ENCODE measurements around the gene MTG2.

Gene MTG2

GRCh38 chr20:62212299-62212698, 29.5 kb downstream of the MTG2 start:
- Histone ChIP-seq H3K9ac (ENCODE audit: low read length) (no peak overlapping the region), H3K9me3 (ENCODE audit: control insufficient read depth, low read length) (no peaks in the 10 kb centered on the region), H3K27me3 (replicated peaks; ENCODE audit: control insufficient read depth, insufficient read depth, low read length) (peaks cover 71% of the 10 kb centered on the region), H3K4me3 (ENCODE audit: low read length) (no peak overlapping the region), H3K4me1 (ENCODE audit: control insufficient read depth, insufficient read depth, low read length) (peaks cover 8% of the 10 kb centered on the region), H3K36me3 (ENCODE audit: control insufficient read depth, insufficient read depth, low read length, severe bottlenecking) (no peaks in the 10 kb centered on the region)
- no peak for DNase-seq (ENCODE audit: low read depth)

- no peaks in the 10 kb centered on the region for H3K9me3 ChIP-seq (ENCODE audit: control insufficient read depth, low read length)
- H3K4me3 ChIP-seq (ENCODE audit: low read length), result no peak overlapping the region
- DNase-seq (ENCODE audit: low read depth), result no peak
- peaks cover 82% of the 10 kb centered on the region for H3K27me3 ChIP-seq (replicated peaks; ENCODE audit: control insufficient read depth, insufficient read depth, low read length)
- no peak overlapping the region for H3K9ac ChIP-seq (ENCODE audit: low read length)
- H3K36me3 ChIP-seq (ENCODE audit: control insufficient read depth, insufficient read depth, low read length, severe bottlenecking), result no peaks in the 10 kb centered on the region
- H3K4me1 ChIP-seq (ENCODE audit: control insufficient read depth, insufficient read depth, low read length), result no peaks in the 10 kb centered on the region
These were observed 31.2 kb downstream of the MTG2 start for GRCh38 chr20:62214067-62214466.

DNA sequence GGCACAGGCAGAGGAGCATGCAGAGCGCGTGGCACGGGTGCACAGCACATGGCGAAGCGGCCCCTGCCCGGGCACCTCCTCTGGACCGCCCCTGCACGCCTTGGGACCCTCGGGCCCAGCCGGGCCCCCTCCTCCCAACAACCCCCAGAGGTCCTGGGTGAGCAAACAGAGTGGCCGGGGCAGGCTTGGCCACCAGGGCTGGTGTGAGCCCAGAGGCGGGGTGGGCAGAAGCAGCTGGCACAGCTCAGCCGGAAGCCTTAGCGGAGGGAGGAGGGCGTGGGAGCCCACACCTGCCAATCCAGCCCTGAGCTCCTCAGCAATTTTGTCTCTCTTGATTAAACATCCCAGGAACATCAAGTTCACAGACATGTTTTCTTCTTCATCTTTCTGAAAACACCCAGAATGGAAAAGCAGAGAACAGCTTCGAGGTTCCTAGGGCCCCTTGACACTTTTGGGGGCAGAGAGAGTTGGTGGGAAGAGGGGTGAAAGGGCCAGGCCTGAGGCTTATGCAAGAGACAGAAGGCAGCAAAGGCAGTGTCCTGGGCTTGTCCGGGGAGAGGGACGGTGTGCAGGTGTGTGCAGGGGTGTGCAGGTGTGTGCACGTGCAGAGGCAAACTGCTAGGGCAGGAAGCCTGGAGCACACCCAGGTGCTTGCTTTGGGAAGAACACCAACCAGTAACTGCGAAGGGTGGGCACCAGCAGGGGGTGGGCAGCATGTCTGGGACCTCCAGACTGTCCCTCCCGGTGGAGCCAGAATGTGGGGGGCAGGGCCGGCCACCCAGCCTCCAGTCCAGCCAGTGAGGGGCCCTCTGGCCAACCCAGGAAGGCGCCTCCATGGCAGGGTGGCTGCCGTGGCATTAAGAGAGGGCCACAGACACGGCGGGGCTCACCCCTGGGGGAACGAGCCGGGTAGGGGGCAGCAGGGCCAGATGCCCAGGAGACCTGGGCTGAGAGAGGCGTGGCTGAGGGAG, 32.5 kb downstream of the MTG2 start:
- Histone ChIP-seq H3K9ac (ENCODE audit: low read length) (no peak overlapping the region), H3K4me1 (ENCODE audit: control insufficient read depth, insufficient read depth, low read length) (no peaks in the 10 kb centered on the region), H3K9me3 (ENCODE audit: control insufficient read depth, low read length) (no peaks in the 10 kb centered on the region), H3K27me3 (replicated peaks; ENCODE audit: control insufficient read depth, insufficient read depth, low read length) (peaks cover 70% of the 10 kb centered on the region), H3K36me3 (ENCODE audit: control insufficient read depth, insufficient read depth, low read length, severe bottlenecking) (no peaks in the 10 kb centered on the region), H3K4me3 (ENCODE audit: low read length) (no peak overlapping the region)
- no peak for DNase-seq (ENCODE audit: low read depth)

DNA sequence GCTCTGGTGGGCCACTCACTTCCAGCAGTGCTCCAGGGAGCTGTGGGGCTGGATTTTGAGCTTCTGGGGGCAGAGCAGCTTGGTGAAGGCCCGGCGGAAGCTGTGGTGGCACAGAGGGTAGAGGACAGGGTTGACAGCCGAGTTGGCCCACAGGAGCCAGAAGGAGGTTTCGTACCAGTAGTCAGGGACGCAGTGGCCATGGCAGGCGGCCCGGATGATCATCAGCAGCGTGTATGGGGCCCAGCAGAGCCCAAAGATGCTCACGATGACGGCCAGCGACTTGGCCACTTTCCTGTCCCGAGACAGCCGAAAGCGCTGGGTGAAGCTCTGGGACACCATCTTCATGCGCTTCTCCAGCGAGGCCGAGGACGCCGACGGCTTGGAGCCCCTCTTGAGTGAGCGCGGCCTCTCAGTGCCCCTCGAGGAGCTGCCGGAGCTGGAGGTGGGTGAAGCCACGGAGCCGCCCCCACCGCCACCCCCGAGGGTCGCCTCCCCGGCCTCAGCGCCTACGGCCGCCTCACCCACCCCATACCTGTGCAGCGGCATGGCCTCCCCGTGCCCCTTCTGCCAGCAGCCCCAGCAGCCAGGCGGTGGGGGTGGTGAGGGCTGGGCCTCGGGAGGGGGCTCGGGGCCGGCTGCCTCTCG, 33.3 kb downstream of the MTG2 start:
- no peak overlapping the region for H3K9ac ChIP-seq (ENCODE audit: low read length)
- DNase-seq (ENCODE audit: low read depth), result no peak
- no peaks in the 10 kb centered on the region for H3K9me3 ChIP-seq (ENCODE audit: control insufficient read depth, low read length)
- no peaks in the 10 kb centered on the region for H3K36me3 ChIP-seq (ENCODE audit: control insufficient read depth, insufficient read depth, low read length, severe bottlenecking)
- no peak overlapping the region for H3K4me3 ChIP-seq (ENCODE audit: low read length)
- no peaks in the 10 kb centered on the region for H3K4me1 ChIP-seq (ENCODE audit: control insufficient read depth, insufficient read depth, low read length)
- H3K27me3 ChIP-seq (replicated peaks; ENCODE audit: control insufficient read depth, insufficient read depth, low read length), result peaks cover 68% of the 10 kb centered on the region

DNA sequence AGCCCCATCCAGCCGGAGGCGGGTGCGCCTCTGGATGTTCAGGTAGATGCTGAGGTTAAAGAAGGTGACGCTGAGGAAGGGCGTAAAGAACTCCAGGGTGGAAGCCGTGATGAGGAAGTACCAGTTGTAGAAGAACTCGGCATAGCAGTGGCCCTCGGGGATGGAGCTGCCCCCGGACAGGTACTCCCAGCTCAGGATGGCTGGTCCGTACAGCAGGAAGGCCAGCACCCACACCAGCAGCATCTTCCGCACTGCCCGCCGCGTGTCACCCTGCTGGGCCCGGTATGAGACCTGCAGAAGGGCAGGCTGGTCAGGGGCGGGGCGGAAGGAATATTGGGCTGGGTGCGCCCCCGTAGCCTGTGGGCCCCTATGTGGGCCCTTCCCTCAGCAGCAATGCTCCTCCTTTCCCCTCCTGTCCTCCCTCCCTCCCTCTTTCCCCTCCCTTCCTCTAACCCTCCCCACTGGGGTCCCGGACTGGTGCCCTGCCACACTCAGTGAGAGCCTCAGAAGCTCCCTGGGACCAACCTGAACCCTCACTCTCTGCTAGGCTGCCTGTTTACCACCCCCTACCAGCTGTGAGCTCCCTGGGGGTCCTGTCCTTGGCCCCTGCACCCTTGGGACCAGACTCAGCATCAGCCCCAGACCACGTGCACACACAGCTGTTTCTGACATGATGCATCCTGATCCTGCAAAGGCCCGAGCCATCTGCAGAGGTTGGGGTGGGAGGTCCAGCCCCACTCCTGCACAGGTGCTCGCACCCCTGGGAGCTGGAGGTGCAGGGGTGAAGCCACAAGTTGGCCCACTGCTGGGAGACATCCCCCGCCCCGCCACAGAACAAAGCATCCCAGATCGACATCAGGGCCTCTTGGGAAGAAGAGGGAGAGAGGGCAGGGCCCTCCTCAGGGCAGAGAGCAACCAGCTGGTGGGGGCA, 34.1 kb downstream of the MTG2 start:
- no peaks in the 10 kb centered on the region for H3K4me1 ChIP-seq (ENCODE audit: control insufficient read depth, insufficient read depth, low read length)
- peaks cover 68% of the 10 kb centered on the region for H3K27me3 ChIP-seq (replicated peaks; ENCODE audit: control insufficient read depth, insufficient read depth, low read length)
- H3K9ac ChIP-seq (ENCODE audit: low read length), result no peak overlapping the region
- H3K4me3 ChIP-seq (ENCODE audit: low read length), result no peak overlapping the region
- no peaks in the 10 kb centered on the region for H3K36me3 ChIP-seq (ENCODE audit: control insufficient read depth, insufficient read depth, low read length, severe bottlenecking)
- DNase-seq (ENCODE audit: low read depth), result no peak
- no peaks in the 10 kb centered on the region for H3K9me3 ChIP-seq (ENCODE audit: control insufficient read depth, low read length)

GRCh38 chr20:62217913-62218773, 35.3 kb downstream of the MTG2 start:
- Histone ChIP-seq H3K4me3 (ENCODE audit: low read length) (no peak overlapping the region), H3K4me1 (ENCODE audit: control insufficient read depth, insufficient read depth, low read length) (no peaks in the 10 kb centered on the region), H3K36me3 (ENCODE audit: control insufficient read depth, insufficient read depth, low read length, severe bottlenecking) (no peaks in the 10 kb centered on the region), H3K27me3 (replicated peaks; ENCODE audit: control insufficient read depth, insufficient read depth, low read length) (peaks cover 72% of the 10 kb centered on the region), H3K9me3 (ENCODE audit: control insufficient read depth, low read length) (no peaks in the 10 kb centered on the region), H3K9ac (ENCODE audit: low read length) (no peak overlapping the region)
- DNase-seq (ENCODE audit: low read depth), result no peak

DNA sequence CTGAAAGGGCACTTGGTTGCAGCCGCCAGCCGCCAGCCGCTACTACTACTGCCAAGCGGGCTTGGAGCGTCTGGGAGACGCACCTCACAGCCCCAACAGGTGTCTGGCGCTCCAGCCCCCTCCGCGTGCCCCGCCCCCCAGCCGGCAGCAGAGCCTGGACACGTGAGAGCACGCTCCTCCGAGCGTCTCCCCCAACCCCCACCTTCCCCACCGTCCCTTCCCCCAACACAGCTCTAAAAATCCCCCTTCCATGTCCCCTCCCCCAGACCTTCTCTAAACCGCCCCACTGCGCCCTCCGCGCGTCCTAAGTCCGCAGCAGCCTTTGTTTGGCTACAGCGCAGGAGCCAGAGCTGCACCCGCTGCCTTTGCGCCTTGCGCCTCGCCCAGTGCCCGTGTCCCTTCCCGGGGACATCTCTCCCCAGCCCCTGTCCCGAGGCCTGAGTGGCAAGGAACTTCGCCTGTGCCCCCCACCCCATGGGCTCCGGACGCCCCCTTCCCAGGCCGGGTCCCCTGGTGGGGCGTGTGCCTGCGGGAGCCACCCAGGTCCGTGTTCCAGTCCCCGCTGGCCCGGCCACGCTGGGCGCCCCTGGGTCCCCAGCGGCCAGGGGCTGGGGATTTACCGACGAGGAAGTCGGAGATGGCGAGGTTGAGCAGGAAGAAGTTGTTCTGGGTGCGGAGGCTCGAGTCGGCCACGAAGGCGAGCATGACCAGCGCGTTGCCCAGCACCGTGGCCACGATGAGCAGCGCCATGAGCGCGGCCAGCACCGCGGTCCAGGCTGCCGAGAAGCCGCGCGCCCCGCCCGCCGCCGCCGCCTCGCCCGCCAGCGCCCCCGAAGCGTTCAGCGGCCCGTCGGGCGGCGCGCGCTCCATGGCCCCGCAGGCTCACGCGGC, 36.5 kb downstream of the MTG2 start:
- peak; percentile 19 for DNase-seq (ENCODE audit: low read depth)
- Histone ChIP-seq H3K27me3 (replicated peaks; ENCODE audit: control insufficient read depth, insufficient read depth, low read length) (peaks cover 77% of the 10 kb centered on the region), H3K4me3 (ENCODE audit: low read length) (no peak overlapping the region), H3K4me1 (ENCODE audit: control insufficient read depth, insufficient read depth, low read length) (no peaks in the 10 kb centered on the region), H3K36me3 (ENCODE audit: control insufficient read depth, insufficient read depth, low read length, severe bottlenecking) (no peaks in the 10 kb centered on the region), H3K9me3 (ENCODE audit: control insufficient read depth, low read length) (no peaks in the 10 kb centered on the region), H3K9ac (ENCODE audit: low read length) (no peak overlapping the region)

DNA sequence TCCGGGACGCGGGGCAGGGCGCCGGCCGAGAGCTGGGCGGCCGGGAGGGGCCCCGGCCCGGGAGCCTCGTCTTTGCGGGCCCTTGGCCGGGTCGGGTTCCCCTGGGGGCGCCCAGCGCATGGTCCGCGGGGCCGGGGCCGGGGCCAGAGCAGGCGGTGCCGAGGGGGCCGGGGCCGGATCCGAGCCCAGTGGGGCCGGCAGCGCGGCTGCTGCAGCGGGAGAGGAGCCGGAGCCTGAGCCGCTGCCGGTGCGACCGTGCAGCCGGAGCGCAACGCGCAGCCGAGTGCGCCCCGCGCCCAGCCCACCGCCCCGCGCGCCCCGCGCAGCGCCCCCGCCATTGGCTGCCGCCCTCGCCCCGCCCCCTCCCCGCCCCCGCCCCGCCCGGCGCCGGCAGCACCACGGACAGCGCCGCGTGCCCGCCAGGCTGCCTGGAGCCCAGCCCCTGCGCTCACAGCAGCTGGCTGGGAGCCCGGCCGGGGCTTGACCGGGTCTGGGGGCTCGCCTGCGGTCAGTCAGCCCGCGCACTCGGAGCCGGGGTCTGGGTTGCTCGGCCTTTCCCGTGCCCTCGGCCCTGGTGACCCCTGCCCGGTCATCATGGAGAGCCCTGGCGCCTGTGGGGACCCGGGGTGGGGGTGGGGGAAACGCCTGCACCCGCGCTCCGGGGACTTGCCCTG, 37.3 kb downstream of the MTG2 start, which contains the start of gene HRH3:
Gene HRH3 (minus strand): TSS at position 287 of the 674 bp plus-strand sequence. CDS start 308 bp downstream, outside the sequence.
- H3K4me1 ChIP-seq (ENCODE audit: control insufficient read depth, insufficient read depth, low read length), result no peaks in the 10 kb centered on the region
- H3K9me3 ChIP-seq (ENCODE audit: control insufficient read depth, low read length), result no peaks in the 10 kb centered on the region
- peak; percentile 76 for DNase-seq (ENCODE audit: low read depth)
- no peaks in the 10 kb centered on the region for H3K36me3 ChIP-seq (ENCODE audit: control insufficient read depth, insufficient read depth, low read length, severe bottlenecking)
- no peak within 1 kb of the TSS for H3K9ac ChIP-seq (ENCODE audit: low read length)
- H3K4me3 ChIP-seq (ENCODE audit: low read length), result no peak within 1 kb of the TSS
- H3K27me3 ChIP-seq (replicated peaks; ENCODE audit: control insufficient read depth, insufficient read depth, low read length), result peaks cover 76% of the 10 kb centered on the region

GRCh38 chr20:62220666-62221568, 38.1 kb downstream of the MTG2 start:
- Histone ChIP-seq H3K27me3 (replicated peaks; ENCODE audit: control insufficient read depth, insufficient read depth, low read length) (peaks cover 76% of the 10 kb centered on the region), H3K4me3 (ENCODE audit: low read length) (no peak overlapping the region), H3K9me3 (ENCODE audit: control insufficient read depth, low read length) (no peaks in the 10 kb centered on the region), H3K4me1 (ENCODE audit: control insufficient read depth, insufficient read depth, low read length) (no peaks in the 10 kb centered on the region), H3K9ac (ENCODE audit: low read length) (no peak overlapping the region), H3K36me3 (ENCODE audit: control insufficient read depth, insufficient read depth, low read length, severe bottlenecking) (no peaks in the 10 kb centered on the region)
- no peak for DNase-seq (ENCODE audit: low read depth)

Measured in adipocyte (in vitro differentiated cells).